CD1c-positive myeloid dendritic cell (primary cell): ENCODE results near the gene VEZF1.

Experiments used
- DNase-seq: peaks from one replicate; pipeline ENCODE4 v3.0.0-alpha.2; 2016; ENCODE audit errors: extremely low spot score

VEZF1 gene

DNA sequence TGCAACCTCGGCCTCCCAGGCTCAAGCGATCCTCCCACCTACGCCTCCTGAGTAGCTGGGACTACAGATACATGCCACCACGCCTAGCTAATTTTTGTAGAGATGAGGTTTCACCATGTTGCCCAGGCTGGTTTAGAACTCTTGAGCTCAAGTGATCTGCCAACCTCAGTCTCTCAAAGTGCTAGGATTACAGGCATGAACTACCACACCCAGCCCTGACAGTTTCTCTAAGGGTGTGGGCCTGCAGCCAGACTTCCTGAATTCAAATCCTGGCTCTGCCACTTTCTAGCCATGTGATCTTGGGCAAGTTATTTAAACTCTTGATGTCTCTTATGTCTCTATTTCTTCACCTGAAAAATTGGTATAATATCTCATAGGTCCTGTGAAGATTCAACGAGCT, 38.4 kb downstream of the VEZF1 start:
- DNase-seq, result peak; percentile 78

DNA sequence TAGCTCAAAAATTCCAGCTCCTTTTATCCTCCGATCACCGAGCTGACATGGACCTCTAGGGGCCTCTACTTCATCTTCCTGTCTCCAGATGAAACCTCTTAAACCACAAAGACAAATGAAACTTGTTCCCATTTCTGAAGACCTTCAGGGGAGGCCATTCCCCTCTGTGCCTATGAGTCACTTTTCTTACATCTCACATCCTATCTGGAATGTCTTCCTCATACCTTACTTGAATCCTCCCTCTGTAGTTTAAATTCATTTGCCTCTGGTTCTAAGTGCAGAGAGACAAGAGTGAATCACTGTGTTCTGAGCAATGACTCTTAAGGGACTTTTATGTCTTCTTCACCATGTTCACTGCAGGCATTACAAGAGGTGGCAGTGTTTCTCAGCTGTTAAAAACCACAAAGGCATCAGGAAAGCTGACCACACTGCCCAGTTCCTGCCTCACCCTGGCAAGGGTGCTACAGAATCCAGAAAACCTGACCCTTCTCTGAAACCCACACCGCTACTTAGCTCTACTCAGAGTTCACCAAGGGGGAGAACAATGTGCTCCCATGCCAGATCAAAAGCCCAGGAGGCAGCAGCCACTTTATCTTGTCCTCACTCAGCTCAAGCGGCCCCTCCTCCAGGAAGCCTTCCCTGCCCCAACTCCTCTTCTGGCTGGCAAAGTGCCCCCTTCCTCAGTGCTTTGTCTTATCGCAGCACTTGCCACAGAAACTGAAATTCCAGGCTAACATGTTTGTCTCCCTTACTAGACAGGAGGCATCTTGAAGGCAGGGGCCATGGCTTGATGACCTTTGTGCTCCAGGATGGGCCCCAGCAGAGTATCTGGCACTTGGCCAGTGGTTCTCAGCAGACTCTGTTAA, 39.3 kb downstream of the VEZF1 start:
- peak; percentile 87 for DNase-seq

DNA sequence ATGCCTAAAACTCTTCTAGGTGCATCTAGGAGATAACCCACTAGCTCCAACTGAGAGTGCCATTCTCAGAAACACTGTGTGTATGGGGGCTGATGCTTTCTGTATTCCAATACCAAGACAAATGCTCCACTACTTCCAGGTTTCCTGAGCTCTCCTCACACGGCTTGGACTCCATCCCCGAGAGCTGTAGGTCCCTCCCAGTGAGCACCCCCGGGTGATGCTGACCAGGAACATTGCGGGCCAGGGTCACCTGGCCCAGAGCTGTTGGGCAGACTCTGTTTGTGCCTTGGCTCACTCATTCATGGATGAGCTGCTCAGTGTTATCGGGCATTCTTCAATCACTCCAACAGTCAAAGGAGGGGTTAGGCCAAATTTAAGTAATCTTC, 39.9 kb downstream of the VEZF1 start:
- no peak for DNase-seq

DNA sequence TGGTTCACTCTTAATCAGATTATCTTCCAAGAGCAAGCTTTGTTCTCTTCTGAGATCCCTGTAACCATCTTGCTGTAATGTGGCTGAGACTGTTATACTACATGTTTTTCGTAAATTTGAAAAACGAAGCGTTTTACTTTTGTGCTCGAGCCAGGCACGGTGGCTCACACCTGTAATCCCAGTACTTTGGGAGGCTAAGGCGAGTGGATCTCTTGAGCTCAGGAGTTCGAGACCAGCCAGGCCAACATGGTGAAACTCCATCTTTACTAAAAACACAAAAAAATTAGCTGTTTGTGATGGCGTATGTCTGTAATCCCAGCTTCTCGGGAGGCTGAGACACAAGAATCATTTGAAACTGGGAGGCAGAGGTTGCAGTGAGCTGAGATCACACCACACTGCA, 40.7 kb downstream of the VEZF1 start:
- no peak for DNase-seq

DNA sequence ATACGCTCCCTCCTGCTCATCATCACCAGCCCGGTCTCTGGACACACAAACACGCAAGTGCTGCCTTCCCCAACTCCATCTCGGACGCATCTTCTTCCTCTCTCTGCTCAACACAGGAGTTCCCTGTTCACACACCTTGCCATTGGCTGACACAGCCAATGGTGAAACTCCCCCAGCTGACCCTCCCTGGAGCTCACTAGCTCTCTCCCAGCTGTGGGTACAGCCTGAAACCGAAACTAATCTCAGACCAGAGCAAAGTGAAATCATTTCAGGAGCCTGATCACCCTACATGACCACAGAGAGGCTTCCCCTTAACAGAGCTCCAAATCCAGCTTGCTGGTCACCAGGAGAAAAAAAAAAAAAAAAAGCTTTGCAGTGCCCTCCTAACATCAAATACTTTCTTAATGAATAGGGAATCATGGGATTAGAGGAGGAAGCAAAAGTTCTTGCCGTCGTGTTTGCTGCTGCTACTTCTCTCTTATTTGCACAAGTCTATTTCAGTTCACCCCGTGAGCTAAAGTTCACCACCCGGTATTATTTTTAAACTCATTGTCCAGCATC, 41.2 kb downstream of the VEZF1 start:
- peak; percentile 93 for DNase-seq

DNA sequence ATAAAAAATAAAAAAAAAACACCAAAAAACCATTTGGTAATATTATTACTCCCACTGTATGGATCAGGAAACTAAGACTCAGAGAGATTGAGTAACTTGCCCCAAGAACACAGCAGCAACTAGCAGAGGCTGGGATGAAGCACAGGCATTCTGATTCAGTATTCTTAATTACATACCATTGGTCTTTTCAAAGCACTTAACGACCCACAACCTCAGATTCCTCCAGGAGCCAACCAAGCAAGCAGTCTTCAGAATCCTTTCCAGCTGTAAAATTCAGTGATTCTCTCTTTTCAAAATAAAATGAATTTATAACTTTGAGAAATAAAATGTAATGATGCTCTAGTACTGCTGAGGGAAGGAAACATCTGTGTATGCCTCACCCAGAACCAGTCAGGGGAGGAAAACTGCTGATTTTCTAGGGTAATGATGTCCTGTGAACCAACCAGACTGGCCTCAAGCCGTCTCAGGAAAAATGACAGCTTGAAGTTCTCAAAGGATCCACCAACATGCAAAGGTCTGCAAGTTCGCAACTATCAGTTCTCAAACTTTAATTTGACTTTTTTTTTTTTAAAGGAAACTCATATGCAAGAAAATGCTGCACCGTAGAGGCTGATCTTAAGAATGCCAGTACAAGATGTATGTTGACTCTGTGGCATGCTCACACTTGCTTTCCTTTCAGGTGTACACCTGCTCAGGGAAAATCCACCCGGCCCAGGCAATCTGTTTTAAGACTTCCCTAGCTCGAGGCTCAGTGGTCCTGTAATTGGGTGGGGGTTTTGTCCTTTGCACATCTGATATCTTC, 41.9 kb downstream of the VEZF1 start:
- no peak for DNase-seq

DNA sequence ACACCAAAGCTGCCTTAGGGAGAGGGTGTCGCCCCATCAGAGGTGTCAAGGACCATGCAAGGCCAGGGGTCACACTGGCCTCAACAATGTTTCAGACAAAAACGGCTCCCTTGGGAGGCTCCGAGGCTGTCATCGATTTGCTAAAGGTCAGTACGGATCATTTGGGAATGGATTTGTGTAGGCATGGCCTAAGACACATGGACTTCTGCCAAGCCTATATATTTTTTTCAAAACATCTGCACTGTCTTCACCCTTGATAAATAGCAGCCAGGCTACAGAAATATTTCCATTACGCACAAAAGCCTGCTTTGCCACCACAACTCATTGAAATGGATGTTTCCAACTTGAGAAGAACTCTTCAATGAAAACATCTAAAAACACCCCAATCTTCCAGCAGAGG, 43.1 kb downstream of the VEZF1 start:
- DNase-seq, result no peak

DNA sequence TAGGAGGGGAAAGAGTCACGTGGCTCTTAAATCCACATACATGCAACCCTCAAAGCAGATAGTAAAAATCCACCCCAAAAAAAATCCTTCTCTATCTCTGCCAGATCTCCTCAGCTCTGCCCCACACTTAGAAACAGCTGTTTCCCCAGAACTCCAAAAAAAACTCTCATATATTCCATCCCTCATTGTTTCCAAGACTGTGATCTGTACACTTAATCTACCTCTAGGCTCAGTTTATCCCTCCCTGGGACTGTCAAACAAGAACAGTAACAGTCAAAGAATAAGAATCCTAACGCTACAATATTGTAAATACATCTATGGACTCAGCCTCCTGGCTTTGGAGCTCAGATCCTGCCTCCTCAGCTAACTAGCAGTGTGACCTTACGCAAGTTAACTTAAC, 44.4 kb downstream of the VEZF1 start:
- DNase-seq, result no peak

DNA sequence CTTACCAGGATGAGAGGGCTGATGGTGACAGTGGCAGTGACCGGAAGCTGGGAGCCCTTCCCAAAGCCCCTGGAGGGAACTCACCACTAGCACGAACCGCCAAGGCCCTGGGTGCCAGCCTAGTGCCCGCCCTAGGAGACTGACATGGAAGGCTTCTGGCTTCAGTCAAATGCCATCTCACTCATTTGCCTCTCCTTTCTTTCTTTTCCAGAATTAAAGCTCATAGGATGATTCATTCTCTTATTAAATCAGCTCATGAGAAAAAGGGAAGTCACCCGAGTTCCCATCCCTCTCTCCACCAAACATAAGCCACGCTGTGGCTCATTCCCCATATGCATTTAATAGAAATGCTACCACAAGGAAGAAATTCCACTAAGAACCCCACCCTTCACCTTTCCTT, 44.9 kb downstream of the VEZF1 start:
- peak; percentile 59 for DNase-seq

DNA sequence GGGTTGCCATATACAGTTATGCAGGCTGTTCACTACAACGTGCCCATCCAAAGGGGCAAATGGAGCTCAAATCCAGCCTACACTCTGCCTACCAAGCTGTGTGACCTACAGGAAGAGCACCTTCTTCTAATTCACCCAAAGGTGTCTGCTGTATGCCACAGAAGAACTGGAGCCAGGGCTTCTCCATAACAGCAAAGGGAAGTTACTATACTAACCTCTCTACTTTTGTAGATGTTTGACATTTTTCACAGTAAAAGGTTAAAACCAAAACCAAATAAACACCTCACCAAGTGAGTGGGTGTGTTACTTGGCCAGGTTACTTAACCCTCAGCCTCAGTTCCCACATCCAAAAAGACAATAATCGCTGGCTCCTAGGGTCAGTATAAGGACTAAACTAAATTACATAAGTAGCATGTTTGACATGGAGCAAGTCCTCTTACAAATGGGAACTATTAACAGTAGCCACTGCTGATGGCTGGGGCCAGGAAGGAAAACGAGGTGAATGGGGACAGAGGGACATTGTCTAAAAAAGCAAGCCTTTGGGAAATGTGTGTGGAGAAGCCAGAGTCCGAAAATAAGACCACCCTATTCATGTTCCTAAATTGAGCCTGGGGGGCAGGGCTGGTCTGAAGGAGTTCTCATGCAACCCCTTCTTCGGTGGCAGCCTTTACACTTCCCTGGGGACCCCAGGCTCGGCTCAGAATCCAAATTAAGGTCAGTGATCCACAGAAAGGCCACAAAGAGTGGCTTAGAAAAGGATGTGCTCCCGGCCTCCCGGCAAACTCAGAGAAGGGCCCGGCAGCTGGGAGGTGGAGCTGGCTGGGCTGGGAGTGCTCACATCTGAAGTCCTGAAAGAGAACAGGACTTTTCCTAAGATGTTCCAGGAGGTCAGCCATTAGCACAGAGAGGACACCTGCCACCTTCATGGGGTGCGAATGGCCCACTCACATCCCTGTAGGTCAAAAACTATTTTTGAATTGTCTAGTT, 46.4 kb downstream of the VEZF1 start:
- no peak for DNase-seq

DNA sequence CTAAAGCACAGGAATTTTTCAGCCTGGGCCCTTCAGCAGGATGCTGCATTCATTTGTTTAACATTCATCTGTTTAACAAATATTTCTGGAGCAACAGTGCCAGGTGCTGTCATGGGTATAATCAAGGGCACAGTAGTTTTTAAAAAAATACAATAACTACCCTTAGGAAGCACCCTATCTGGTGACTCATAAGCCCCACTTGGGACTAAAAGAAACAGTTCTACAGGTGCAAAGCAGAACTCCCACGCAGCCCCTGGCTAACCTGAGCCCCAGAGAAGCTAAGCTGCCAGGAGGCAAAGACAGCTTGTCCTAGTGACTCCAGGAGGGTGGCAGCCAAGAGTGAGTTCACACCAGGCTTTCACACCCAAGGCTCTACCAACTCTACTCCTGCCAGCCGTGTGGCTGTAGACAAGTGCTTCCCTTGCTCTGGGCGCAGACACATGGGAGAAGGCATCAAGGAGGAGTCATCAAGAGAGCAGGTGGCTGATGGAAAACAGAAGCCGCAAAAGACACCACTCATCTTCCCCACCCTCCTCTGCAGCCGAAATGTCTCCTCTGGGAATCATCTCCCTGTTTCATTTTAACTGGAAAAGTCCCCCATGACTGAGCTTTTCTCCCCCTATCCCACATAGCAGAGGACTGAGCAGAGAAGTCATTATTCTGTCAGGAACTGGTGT, 47.3 kb downstream of the VEZF1 start:
- DNase-seq, result no peak

DNA sequence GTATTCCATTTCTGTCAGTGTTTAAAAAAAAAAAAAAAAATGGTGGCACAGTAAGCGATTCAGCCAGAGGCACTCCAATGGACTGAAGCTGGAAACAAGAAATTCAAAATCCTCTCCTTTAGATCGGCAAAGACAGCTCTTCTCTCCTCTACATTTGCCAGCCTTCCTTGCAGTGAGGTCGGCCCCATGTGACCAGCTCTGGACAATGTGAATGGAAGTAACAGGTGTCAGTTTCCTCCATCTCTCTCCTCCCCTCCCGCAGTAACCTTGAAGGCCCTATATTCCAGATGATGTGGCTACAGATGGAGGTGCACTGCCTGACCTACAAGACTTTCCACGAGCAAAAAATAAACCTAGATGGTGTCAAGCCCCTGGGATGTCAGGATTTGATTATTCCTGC, 47.8 kb downstream of the VEZF1 start:
- no peak for DNase-seq

DNA sequence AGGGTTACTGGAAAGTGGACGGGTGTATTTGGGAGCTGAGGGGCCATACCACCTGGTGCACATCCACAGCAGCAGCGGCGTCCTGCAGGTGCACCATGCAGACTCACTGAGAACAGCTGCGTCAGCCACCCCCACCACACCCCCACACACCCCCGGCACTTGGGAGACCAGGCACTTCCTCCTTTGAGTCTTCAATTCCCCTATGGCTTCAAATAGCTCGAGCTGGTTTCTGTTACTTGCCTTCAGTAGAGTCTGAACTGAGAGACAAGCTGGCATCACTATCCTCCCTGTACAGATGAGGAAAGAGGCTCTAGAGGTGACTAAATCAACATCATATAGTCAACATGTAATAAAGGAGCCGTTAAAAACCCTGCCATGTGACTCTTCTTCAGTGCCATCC, 48.3 kb downstream of the VEZF1 start:
- DNase-seq, result peak; percentile 84

DNA sequence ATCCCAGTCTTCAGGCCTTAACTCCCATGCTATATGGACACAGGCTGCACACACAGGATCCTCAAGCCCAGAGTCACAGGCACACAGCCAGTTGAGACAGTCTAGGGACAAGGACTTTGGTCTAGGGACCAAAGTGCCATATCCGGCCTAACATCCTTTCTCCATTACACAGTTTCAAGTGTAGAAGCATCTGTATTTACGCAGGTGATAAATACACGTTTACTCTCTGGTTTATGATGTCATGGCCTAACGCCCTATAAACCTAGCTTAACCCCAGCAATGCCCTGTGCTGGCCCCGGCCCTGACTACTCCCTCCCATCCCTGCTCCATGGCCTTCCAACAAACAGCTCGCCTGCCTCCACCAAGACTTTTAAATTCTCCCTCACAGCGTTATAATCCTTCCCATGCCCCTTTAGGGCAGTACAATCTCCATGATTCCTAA, 50.0 kb downstream of the VEZF1 start:
- no peak for DNase-seq

DNA sequence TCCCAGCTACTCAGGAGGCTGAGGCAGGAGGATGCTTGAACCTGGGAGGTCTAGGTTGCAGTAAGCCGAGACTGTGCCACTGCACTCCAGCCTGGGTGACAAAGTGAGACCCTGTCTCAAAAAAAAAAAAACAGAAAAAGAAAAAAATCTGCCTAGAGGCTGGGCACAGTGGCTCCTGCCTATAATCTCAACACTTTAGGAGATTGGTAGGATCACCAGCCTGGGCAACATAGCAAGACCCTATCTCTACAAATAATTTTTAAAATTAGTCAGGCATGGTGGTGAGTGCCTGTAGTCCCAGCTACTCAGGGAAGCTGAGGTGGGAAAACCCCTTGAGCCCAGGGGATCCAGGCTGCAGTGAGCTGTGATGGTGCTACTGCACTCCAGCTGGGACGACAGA, 50.6 kb downstream of the VEZF1 start:
- DNase-seq, result no peak

DNA sequence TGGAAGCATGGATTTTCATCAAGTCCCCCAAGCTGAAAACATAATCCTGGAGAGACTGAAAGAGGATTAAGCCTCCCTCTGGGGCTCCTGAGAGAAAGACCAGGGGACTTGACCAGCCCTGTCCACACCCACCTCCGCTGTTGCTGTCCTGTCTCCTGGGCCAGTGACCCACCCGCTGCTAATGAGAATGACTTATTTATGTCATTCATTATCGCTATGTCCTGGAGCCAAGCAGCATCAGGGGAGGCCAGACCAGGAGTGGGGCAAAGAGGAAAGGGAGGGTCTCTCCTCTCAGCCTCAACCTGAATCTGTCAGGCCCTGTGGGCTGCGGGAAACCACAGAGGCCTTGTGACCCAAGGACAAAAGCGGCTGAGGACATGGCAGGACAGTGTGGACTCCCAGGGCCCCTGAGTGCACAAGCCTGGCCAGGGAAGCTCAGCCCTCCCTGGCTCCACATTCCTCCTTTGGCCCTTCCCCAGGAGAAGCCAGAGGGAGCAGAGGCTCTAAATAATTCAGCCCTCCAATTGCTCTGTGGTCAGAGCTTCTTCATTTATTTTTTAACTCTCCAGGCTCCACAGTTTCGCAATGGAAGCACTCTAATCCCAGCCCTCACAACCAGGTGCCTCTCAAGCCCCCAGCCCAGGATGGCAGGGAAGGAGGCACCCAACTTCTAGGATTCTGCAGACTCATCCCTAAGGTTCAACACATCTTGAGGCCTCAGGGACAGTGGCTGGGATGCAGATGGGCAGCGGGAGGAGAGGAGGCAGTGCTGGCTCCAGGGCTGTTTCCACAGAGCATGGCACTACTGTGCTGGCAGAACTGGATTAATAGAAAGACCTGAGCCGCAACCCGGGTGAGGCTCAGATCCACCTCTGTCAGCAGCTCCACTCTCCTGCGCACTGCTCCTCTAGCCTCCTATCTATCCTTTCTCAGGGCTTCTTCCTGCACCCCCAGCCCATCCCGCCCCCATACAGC, 51.9 kb downstream of the VEZF1 start:
- no peak for DNase-seq

DNA sequence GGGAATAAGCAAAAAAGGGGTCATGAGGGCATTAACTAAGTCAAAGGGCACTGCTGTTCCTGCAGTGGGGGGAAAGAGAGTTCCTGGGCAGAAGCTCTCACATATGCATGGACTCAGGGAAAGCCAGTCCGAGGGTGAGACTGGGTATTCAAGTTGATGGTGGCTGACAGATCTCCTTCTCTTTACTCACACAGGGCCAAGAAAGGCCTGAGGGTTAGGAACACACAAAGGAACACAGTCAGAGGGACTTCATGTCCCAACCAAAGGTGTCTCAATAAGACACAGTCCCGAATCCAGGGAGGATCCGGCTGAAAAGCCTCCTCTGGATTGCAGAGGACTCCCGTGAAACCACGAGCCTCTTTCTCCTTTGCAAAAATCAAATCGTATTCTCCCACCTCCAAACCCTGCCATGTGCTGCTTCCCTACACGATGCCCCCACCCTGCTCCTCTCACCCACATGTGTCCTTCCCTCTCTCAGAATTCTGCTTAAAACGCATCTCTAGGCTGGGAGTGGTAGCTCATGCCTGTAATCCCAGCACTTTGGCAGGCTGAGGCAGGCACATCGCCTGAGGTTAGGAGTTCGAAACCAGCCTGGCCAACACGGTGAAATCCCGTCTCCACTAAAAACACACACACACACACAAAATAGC, 56.4 kb downstream of the VEZF1 start:
- DNase-seq, result no peak

DNA sequence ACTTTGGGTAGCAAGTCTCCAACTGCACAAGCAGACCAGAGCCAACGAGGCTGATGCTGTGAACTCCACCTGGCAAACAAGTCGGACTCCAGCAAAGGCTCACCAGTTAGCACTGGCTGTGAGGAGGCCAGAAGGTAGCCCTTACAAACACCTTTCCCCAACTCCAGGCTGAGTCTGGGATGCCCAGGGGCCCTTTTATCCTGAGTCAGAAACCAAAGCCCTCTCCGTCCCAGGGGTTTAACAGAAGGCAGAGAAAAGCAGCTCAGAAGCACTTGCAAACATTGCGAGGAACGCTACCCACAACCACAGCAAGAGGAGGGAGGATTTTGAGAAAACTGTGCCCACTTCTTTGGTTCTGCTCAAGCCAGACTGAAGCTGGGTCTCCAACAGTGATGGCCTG, 57.8 kb downstream of the VEZF1 start:
- no peak for DNase-seq

DNA sequence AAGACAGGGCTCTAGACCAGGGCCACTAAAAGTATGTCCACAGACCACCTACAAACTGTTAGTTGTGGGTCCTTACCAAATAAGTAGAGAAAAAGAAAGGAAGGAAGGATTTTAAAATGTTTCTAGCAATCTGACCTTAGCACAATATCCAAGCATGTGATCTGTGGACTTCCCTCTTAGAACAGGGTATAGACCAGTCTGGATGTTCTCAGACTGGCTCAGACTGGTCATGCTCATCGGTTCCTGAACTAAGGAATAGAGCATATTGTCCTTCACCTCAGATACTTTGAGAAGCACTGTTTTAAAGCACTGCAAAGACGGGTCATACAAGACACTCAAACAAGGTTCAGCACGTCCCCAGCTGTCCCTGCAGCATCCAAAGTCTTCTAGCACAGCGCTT, 58.7 kb downstream of the VEZF1 start:
- no peak for DNase-seq
